ENCODE measurements around the gene KCNE1.
"Not testable (repeated sequence)": the region's sequence is repeated elsewhere in the genome, so short reads cannot be mapped to it uniquely, and the experiment has no call there.

Gene KCNE1

GRCh38 chr21:34417448-34418077, 94.4 kb downstream of the KCNE1 start:
- not testable (repeated sequence) for DNase-seq (ENCODE audit: low read depth in 2 of 2)

- DNase-seq (ENCODE audit: low read depth in 2 of 2): not testable (repeated sequence)
These were observed 104.7 kb downstream of the KCNE1 start for GRCh38 chr21:34407294-34407693.

GRCh38 chr21:34406676-34407075, 105.3 kb downstream of the KCNE1 start:
- DNase-seq (ENCODE audit: low read depth in 2 of 2): not testable (repeated sequence)

GRCh38 chr21:34406102-34406501, 105.9 kb downstream of the KCNE1 start:
- not testable (repeated sequence) for DNase-seq (ENCODE audit: low read depth in 2 of 2)

GRCh38 chr21:34405686-34406085, 106.3 kb downstream of the KCNE1 start:
- DNase-seq (ENCODE audit: low read depth in 2 of 2): not testable (repeated sequence)

- not testable (repeated sequence) for DNase-seq (ENCODE audit: low read depth in 2 of 2)
These were observed 107.3 kb downstream of the KCNE1 start for GRCh38 chr21:34404742-34405141.

- DNase-seq (ENCODE audit: low read depth in 2 of 2): not testable (repeated sequence)
These were observed 111.5 kb downstream of the KCNE1 start for GRCh38 chr21:34400522-34400921.
